ACHN (cell line): ENCODE measurements around the gene PCBP3.
"Not testable (repeated sequence)": the region's sequence is repeated elsewhere in the genome, so short reads cannot be mapped to it uniquely, and the experiment has no call there.

Source experiments
- DNase-seq: peaks from one replicate; pipeline ENCODE4 v3.0.0-alpha.2; 2015
- in situ Hi-C: cut with HindIII; loops from 2 replicates; pipeline ENCODE4 v1.10.0; 2017; ENCODE audit warnings: low sequenced_read_pairs, low pct_ligation_motif_present, low pct_unique_long_range_greater_than_20kb

The PCBP3 gene

GRCh38 chr21:45806042-45806441 lies 162.5 kb downstream of the PCBP3 start:
- in situ Hi-C loops, result no loop called here
- DNase-seq, result no peak

- DNase-seq, in situ Hi-C loops: not testable (repeated sequence)
Observed at GRCh38 chr21:45808663-45809062, 165.1 kb downstream of the PCBP3 start.

- in situ Hi-C loops, result no loop called here
- no peak for DNase-seq
Observed at GRCh38 chr21:45809421-45809820, 165.9 kb downstream of the PCBP3 start.

GRCh38 chr21:45811136-45811535 lies 167.6 kb downstream of the PCBP3 start:
- in situ Hi-C loops, result no loop called here

GRCh38 chr21:45814210-45814940 lies 170.8 kb downstream of the PCBP3 start:
- in situ Hi-C loops, DNase-seq: not testable (repeated sequence)

More at GRCh38 chr21:45811136-45811535, 167.6 kb downstream of the PCBP3 start:
- no peak for DNase-seq

- DNase-seq, in situ Hi-C loops: not testable (repeated sequence)
Observed at GRCh38 chr21:45815781-45816180, 172.3 kb downstream of the PCBP3 start.

GRCh38 chr21:45816794-45817193 lies 173.3 kb downstream of the PCBP3 start:
- in situ Hi-C loops, result no loop called here
- no peak for DNase-seq

GRCh38 chr21:45817345-45817744 lies 173.8 kb downstream of the PCBP3 start:
- DNase-seq, result no peak
- in situ Hi-C loops, result no loop called here

GRCh38 chr21:45818276-45818903 lies 174.9 kb downstream of the PCBP3 start:
- in situ Hi-C loops, result no loop called here
- DNase-seq, result peak; percentile 32

GRCh38 chr21:45818904-45819285 lies 175.4 kb downstream of the PCBP3 start:
- in situ Hi-C loops, result no loop called here

GRCh38 chr21:45819478-45820170 lies 176.1 kb downstream of the PCBP3 start:
- in situ Hi-C loops, result no loop called here
- no peak for DNase-seq

More at GRCh38 chr21:45818904-45819285, 175.4 kb downstream of the PCBP3 start:
- DNase-seq, result peak; percentile 71

GRCh38 chr21:45820171-45821091 lies 176.9 kb downstream of the PCBP3 start:
- in situ Hi-C loops, result no loop called here
- DNase-seq, result peak; percentile 81

GRCh38 chr21:45821315-45821962 lies 177.9 kb downstream of the PCBP3 start:
- no peak for DNase-seq
- in situ Hi-C loops, result no loop called here

GRCh38 chr21:45821998-45822397 lies 178.5 kb downstream of the PCBP3 start:
- DNase-seq, result no peak
- in situ Hi-C loops, result no loop called here

- no peak for DNase-seq
- in situ Hi-C loops, result no loop called here
Observed at GRCh38 chr21:45822429-45823099, 179.0 kb downstream of the PCBP3 start.

- in situ Hi-C loops, result no loop called here
- DNase-seq, result no peak
Observed at GRCh38 chr21:45823100-45823681, 179.7 kb downstream of the PCBP3 start.

- in situ Hi-C loops, result no loop called here
- DNase-seq, result no peak
Observed at GRCh38 chr21:45824546-45825215, 181.2 kb downstream of the PCBP3 start.
